Stomach (tissue), 4 donors: ENCODE data around the gene MAGEA8.

Source experiments
- CTCF ChIP-seq, 7 experiments: fragments of 450-650 bp in 4 of 7; fragments of 200-600 bp in 3 of 7; sonication (generic) in 3 of 7; IDR thresholded peaks; one replicate each; pipeline ENCODE4 v1.5.1; 2016 to 2019; ENCODE audit warnings: antibody characterized with exemption in 7 of 7, control low read depth in 2 of 7, mild to moderate bottlenecking in 1 of 7
- POLR2A ChIP-seq, 4 donors: fragments of 450-650 bp; IDR thresholded peaks; one replicate each; pipeline ENCODE4 v1.6.1; 2016; ENCODE audit warnings: antibody characterized with exemption in 4 of 4, control low read depth in 2 of 4, mild to moderate bottlenecking in 1 of 4, moderate library complexity in 1 of 4

GRCh38 chrX:149853925-149854324 is 27.1 kb upstream of the MAGEA8 start:
- TF ChIP-seq POLR2A (IDR thresholded peaks at IDR 0.05) (no peak), CTCF (IDR thresholded peaks at IDR 0.05) (no peak)
